HG03378 (cell line): Measurements from ENCODE around the gene C16orf87.

Experiments used
- ATAC-seq: cut with Tn5 transposase; IDR thresholded peaks from one replicate; pipeline ENCODE4 v1.9.1; 2021; ENCODE audit warnings: mild to moderate bottlenecking, moderate library complexity; ENCODE audit not compliant: unreplicated experiment

C16orf87 gene

DNA sequence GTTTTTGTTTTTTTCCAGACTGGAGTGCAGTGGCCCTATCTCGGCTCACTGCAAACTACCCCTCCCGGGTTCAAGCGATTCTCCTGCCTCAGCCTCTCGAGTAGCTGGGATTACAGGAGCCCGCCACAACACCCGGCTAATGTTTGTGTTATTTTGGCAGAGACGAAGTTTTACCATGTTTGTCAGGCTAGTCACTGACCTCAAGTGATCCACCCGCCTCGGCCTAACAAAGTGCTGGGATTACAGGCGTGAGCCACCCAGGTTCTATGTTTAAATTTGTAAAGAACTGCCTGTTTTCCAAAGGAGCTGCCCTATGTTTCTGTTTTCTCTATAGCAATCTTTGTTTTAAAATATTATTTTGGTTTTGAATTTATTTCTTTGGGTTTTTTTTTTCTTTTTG, 13.8 kb upstream of the C16orf87 start:
- no peak for ATAC-seq

DNA sequence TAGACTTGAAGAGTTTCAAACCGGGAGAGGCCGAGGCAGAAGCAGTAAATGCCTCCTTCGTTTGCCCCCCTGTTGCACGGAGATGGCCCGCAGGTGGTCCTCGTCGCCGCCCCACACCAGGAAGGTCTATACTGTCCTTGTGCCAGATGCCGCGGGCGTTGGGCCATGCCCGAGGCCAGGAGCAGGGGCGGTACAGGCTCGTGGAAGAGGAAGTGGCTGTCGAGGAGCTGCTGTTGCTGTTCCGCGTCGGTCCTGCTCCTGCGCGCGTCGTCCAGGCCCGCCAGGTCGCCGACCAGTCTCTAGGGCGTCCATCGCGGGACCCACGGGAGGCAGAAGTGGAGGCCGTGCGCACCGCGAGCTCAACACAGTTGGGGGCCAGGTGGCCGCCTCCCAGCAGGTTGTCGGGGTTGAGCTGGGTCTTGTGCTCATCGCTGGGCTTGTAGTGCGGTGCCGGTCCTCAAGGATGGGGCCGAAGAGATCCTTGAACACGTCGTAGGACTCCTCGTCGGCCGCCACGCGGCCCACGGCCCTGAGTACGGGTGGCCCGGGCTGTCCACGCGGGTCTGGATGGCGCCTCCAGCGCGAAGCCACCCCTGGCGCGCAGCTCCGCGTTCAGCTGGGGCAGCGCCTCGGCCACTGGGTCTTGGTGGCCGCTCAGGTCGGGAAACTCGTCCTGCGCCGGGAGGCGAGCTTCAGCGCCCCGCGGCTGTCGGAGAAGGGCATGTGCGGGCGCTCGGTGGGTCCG, 13.1 kb upstream of the C16orf87 start:
- no peak for ATAC-seq

GRCh38 chr16:46842192-46842895, 11.4 kb upstream of the C16orf87 start:
- no peak for ATAC-seq

GRCh38 chr16:46839986-46840443, 9.0 kb upstream of the C16orf87 start:
- no peak for ATAC-seq

GRCh38 chr16:46836534-46837530, 5.9 kb upstream of the C16orf87 start:
- ATAC-seq = no peak

GRCh38 chr16:46833460-46833800, 2.5 kb upstream of the C16orf87 start:
- ATAC-seq = no peak

DNA sequence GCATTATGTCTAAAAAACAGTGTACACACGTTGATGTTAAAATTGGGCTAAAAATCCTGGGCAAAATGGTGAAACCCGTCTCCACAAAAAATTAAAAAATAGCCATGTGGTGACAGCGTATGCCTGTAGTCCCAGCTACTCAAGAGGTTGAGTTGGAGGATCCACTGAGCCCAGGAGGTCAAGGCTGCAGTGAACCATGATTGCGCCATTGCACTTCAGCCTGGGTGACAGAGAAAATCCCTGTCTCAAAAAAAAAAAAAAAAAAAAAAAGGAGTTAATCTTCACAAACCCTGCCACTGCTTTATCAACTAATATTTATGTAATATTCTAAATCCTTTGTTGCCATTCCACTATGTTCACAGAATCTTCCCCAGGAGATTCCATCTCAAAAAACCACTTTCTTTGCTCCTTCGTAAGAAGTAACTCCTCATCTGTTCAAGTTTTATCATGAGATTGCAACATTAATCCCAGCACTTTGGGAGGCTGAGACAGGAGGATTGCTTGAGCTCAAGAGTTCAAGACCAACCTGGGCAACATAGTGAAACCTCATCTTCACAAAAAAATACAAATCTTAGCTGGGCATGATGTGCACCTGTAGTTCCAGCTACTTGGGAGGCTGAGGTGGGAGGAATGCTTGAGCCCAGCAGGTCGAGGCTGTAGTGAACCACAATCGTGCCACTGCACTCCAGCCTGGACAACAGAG, 1.9 kb upstream of the C16orf87 start:
- ATAC-seq = no peak

DNA sequence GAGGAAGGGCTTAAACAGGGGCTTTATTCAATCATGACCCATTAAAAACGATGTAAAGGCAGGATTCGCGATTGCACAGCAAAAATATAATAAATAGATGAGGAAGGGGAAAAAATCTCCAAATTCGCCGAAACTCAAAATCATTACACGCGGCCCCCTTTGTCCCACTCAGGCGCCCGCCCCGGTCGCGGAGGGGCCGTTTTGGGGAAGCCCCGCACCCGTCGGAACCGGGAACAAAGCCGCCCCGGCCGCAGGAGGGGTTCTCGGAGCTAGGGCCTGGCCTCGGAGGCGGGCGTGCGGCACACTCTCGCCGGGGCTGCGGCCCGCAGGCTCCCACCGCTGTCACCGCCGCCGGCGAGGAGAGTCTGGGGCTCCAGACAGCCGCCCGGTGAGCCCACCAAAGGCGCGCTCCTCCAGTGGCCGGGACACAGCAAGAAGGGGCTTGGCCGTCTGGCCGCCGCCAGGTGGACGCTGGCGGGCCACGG, 521 bp downstream of the C16orf87 start:
- ATAC-seq = peak; percentile 1

DNA sequence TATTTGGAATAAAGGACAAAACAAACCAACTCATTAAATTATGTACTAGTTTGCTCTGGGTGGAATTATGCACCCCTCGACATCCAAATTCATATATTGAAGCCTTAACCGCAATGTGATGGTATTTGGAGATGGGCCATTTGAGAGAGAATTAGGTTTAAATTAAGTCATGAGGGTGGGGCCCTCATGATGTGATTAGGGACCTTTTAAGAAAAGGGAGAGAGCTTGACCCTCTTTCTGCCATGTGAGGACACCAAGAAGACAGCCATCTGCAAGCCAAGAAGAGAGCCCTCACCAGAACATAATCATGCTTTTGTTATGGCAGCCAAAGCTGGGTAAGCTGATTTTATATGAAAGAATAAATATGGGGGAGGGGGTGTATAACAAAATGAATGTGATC, 2.0 kb downstream of the C16orf87 start:
- ATAC-seq = no peak

GRCh38 chr16:46828292-46828691, 2.7 kb downstream of the C16orf87 start:
- no peak for ATAC-seq

DNA sequence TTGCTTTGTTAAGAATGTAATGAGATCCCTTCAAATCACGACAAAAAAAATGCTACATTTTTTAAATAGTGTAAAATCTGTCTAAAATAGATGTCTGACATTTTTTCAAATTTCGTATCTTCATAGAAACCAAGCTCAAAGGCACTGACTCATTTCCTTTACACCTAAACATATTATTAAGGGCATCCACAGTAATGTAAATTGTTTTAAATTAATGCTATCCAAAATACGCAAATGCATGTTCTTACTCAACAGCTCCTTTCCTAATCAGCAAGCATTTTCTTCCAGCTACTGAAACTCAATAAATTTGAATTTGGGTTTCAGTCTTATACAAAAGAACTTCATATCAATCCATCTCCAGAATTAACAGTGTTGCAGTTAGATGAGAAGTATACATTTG, 4.3 kb downstream of the C16orf87 start:
- no peak for ATAC-seq

GRCh38 chr16:46822270-46822669, 8.7 kb downstream of the C16orf87 start:
- peak; percentile 84 for ATAC-seq

GRCh38 chr16:46817961-46818360, 13.0 kb downstream of the C16orf87 start:
- no peak for ATAC-seq

DNA sequence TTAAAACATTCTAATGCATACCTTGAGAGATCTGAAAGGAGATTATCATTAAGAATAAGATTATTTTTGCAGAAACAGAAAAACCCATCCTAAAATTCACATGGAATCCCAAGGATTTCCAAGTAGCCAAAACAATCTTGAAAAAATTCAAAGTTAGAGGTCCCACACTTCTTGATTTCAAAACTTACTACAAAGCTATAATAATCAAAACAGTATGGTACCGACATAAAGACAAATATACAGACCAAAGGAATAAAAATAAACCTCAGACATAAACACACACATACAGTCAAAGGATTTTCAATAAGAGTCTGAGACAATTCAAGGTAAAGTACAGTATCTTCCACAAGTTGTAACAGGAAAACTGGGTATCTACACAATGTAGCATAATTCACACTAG, 16.2 kb downstream of the C16orf87 start:
- ATAC-seq = no peak

DNA sequence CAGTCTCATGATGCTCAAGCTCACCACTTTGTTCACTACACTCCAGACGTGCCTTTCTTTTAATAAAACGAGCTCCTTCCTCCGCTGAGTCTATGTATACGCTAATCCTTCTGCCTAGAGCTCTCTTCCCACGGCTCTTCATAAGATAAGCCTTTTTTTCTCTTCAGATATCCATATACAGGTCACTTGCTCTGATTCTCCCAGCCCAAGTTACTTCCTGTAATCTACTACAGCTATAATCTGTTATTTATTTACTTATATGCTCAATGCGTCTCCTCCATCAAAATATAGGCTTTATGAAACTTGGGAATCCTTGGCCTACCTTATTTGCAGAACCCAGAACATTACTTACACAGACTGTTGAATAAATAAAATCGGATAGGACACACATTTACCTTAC, 17.4 kb downstream of the C16orf87 start:
- ATAC-seq = no peak

GRCh38 chr16:46812781-46813540, 18.0 kb downstream of the C16orf87 start:
- no peak for ATAC-seq

GRCh38 chr16:46811682-46812081, 19.3 kb downstream of the C16orf87 start:
- ATAC-seq = no peak

GRCh38 chr16:46808997-46809396, 22.0 kb downstream of the C16orf87 start:
- peak; percentile 67 for ATAC-seq

DNA sequence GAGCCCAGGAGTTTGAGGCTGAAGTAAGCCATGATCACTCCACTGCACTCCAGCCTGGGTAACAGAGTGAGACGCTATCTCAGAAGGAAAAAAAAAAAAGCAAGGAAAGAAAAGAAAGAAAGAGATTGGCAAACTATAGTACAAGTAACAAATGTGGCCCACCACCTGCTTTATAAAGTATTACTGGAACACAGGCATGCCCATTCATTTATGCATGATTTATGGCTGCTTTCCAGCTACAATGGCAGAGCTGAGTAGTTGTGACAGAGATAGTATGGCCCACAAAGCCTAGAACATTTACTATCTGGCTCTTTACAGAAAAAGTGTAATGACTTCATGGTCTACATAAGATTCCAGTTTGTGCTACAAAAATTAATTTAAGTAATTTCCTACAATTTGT, 23.6 kb downstream of the C16orf87 start:
- ATAC-seq = no peak

DNA sequence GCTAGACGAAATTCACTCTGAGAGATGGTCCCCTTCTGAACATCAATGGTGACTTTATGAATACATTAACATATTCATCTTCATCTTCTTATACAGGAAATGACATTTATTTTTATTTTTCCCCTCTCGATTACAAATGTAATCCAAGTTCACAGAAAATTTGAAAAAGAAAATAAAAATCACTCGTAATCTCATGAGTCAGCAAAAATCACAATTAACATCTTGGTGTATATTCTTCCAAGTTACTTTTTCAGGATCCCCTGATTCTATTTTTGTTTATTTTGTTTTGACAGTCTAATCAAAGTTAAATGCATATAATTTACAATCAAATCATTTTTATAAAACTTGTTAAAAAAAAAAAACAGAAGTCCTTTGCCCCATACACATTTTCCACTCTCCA, 27.6 kb downstream of the C16orf87 start:
- ATAC-seq = no peak
